GM10266 (cell line): Measurements from ENCODE around the gene PLEKHA4.

Source experiments
- DNase-seq: peaks from one replicate; pipeline ENCODE4 v3.0.0; 2012; ENCODE audit errors: extremely low spot score
- CTCF ChIP-seq: IDR thresholded peaks from 2 replicates; pipeline ENCODE4 v1.5.1; 2012; ENCODE audit warnings: mild to moderate bottlenecking, low read depth; ENCODE audit not compliant: control insufficient read depth, insufficient read depth; ENCODE audit errors: missing control alignments

Gene PLEKHA4

GRCh38 chr19:48866692-48867091 lies 1.7 kb downstream of the PLEKHA4 start:
- TF ChIP-seq CTCF: no peak
- DNase-seq: no peak

GRCh38 chr19:48862827-48863226 lies 5.6 kb downstream of the PLEKHA4 start:
- no peak for TF ChIP-seq CTCF

DNA sequence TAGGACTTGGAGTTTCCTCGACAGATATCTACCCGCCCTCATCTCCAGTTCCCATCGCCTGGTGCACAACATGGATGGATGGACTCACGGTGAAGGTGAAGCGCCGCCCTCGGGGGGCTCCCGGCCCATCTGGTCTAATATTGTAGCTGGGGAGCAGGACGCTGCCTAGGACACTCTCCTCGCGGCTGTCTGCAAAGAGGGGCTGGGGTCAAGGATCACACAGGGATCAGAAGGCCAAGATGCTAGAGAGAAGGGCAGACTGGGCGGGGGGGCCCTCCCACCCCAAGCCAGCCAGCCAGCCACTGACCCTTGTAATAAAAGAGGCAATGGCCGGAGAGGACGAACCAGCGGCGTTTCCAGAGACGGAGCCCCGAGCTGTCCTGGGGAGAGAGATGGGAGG lies 7.1 kb downstream of the PLEKHA4 start:
- no peak for DNase-seq
- TF ChIP-seq CTCF: no peak

More at GRCh38 chr19:48862827-48863226, 5.6 kb downstream of the PLEKHA4 start:
- DNase-seq: no peak

DNA sequence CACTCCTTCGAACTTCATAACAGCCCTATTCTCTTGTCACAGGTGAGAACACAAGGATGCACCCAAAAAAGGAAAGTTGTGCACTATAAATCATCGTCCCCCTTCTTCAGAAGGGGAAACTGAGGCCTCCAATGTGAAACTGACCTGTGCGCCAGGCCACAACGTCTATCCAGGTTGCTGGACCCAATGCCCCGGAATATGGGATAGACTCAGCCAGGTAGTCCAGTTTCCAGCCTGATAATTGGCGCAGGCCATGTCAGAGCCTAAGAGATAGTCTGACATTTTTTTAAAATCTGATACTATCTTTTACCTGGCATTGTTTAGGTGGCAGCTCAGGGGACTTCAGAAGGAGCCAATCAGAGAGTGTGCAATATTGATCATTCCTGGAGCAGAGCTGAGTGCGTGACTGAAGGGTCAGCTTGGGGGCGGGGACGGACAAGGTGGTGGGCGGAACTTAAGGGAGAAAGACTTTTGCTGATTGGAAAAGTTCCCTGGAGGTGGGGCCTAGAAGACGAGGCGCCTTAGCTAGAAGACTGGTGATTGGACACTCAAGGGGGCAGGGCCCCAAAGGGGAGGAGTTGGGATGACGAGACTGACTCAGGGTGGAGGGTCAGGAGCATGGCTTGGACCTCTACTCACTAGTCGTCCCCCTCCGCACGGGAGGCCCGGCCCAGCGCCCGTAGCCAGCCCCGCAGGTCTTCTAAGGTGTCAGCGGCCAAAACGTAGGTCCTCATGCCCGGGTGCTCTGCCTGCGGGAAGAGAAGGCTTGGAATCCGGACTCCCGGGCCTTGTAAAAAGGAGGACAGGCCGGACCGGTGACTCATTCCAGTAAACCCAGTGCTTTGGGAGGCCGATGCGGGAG lies 8.5 kb downstream of the PLEKHA4 start:
- no peak for TF ChIP-seq CTCF
- DNase-seq: no peak

DNA sequence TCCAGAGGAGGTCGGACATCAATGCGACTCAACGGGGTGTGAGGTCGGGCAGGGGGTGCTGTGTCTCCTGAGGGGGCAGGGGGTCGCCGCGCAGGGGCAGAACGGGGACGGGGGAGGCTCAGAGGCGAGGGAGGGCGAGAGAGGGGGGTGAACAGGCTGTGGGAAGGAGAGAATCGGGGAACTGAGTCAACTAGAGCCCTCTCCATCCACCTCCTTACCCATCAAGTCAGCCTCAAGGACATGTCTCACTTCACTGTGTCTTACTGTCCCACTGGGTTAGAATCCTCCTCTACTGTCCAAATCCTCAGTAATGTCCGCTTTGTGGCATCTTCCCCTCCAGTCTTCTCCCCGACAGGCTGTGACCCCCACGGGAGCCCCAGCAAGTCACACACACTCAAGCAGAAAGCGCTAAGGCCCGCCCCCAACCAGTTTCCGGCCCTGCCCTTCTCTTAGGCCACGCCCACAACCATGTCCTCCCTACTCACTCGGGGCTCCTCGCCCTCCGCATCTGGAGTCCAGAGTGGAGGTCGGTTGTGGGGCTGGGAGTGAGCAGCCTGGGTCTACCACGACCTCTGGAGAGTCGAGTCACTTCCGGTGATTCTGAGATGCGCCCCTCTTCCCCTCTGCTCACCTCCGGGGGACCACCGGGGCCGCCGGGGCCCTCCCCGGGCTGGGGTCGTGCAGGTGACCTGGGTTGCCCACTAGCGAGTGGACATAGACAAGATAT lies 9.3 kb downstream of the PLEKHA4 start:
- no peak for TF ChIP-seq CTCF
- peak; percentile 64 for DNase-seq

GRCh38 chr19:48856921-48857320 lies 11.5 kb downstream of the PLEKHA4 start:
- DNase-seq: no peak
- no peak for TF ChIP-seq CTCF

- DNase-seq: no peak
- TF ChIP-seq CTCF: no peak
These were observed 14.3 kb downstream of the PLEKHA4 start for GRCh38 chr19:48854103-48854502.
